Stimulated activated CD8-positive, alpha-beta memory T cell treated with anti-CD3 and anti-CD28 coated beads, Interleukin-2, amount 100 ng/mL, for 1 hour (primary cell): ENCODE results near the gene LPGAT1.

Experiments used
- DNase-seq, 2 donors: peaks; one replicate each; pipeline ENCODE4 v3.0.0-alpha.2; 2020; ENCODE audit warnings: low read depth in 2 of 2

LPGAT1 gene

DNA sequence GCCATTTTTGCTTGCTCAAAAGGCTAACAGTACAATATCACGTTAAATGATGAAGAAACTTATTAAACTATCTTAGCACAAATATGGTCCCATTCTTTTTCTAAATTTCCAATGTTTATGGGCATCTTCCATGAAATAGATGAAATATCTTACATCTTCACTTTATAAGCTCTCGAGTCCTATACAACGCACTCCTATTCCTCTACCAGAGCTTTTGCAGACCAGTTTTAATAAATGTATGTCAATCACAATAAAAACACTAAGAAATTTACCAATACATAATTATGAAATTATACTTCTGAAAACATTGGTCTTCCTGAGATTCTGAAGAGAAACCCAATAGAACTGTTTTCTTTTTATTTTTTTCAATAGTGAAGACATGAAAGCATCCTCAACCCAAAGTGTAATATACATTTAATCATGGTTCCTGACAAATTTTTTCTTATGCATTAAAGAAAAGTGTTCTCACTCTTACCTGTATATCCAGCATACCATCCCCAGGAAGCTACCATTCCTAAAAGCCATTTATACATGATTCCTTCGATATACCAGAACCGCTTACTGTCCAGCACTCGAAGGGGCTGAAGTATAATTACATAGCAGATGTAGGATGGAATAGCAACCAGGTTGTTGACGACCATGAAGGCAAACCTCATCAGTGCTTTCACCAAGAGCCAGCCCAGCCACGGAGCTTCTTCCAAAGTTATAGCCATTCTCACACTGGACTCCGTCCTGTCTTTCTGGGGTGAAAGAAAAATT lies 1.8 kb downstream of the LPGAT1 start:
- DNase-seq = no peak

DNA sequence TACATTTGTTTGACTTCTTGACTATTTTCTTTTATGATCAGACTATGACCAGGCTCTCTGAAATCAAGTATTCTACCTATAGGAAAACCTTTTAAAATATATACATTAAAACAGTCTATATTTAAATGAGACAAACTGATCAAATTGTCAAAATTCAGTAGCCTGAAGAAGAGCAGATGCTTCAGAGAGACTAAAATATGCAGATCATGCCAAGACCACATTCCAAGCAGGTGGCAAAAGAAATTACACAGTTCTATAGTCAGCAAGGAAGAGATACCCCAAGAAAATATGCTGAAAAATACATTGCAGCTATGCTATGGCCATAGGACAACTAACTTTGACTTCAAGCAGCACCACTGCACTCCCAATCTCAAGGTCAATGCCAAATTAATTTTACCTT lies 3.5 kb downstream of the LPGAT1 start:
- DNase-seq = no peak

DNA sequence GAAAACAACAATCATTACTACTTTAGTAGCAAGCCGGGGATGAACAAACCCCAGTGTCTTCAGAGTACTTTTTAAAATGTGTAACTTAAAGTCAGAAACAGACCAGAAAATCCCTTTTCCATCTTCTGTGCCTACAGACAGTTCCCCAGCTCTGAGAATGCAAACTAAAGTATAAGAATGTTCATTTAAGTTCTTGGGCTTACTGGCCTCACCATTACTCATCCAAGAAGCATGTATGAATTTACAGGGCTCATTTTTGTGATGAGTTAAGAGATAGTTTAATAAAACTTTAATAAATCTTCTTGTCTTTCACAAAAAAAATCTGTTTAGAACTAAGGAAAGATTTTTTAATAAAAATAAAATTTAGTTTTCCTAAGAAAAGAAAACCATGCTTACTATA lies 4.6 kb downstream of the LPGAT1 start:
- DNase-seq = no peak

DNA sequence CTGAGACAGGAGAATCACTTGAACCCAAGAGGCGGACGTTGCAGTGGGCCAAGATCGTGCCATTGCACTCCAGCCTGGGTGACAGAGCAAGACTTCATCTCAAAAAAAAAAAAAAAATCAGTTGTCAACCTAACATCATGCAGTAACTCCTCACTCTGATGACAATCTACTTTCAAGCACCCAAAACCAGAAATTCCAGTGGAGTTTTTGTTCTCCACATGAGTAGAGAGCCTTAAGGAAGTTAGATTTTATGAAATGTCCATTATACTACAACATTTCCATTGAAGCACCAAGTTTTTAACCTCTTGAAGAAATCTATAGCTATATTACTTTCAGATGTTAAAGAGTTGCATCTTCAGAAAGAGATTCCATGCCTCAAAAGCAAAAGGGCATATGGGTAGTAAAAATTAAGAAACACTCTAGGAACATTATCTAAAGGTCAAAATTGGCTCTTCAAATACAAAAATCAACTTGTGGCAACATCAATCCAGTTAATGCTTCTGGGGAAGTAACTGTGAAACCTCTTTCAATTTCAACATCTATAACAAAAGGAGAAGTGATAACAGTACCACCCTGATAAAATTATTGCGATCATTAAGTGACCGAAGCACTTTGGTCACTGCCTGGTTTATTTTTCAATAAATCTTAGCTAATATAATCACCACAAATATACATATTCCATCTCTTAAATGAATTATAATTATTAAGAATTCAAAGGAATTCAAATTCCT lies 7.7 kb downstream of the LPGAT1 start:
- no peak for DNase-seq

DNA sequence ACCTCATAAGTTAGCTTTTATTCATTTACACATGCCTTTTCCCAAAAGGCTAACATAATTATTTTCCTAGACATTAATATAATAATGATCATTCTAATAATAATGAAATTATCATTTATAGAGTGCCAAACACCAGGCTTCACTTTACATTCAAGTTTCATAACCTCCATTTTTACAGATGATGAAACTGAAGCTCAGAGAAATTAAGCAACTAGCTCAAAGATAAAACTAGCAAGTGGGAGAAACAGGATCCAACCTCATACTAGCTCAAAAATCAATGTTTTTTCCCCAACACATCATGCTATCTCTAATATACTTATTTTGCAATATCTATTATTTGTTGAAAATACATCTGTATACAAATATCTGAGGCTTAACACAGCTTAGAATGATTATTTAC lies 14.0 kb downstream of the LPGAT1 start:
- no peak for DNase-seq

DNA sequence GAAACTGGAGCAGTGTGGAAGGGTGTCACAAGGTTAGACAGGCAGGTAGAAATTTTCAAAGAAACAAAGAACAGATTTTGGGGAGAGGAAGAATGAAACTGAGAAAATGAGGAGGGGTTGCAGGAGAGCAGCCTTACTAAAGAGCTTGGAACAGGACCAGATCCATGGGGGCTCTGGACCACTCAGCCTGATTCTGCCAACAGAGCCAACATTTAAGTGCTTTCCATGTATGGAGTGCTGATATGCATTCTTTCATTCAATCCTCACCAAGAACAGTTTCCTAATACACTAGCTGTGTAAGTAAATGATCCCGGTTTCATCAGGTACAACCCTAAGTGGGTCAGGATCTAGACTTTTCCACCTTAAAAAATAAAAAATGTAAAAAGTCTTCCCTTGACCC lies 16.2 kb downstream of the LPGAT1 start:
- no peak for DNase-seq

DNA sequence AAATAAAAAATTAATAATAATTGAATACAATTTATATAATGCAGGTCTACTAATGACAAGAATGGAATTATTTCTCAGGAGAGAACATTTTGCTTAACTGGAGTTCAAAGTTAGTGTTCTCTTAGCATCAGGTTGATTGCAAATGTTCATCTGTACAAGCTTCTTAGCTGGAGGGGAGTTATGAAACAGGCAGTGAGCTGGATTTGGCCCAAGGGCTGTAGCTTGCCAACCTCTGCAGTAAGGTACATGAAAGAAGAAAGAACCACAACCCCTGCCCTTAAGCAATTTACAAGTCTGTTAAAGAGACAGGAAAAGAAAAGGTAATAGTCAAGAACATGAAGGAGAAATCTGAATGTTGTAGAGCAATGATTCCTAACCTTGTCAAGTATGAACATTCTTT lies 17.0 kb downstream of the LPGAT1 start:
- no peak for DNase-seq

DNA sequence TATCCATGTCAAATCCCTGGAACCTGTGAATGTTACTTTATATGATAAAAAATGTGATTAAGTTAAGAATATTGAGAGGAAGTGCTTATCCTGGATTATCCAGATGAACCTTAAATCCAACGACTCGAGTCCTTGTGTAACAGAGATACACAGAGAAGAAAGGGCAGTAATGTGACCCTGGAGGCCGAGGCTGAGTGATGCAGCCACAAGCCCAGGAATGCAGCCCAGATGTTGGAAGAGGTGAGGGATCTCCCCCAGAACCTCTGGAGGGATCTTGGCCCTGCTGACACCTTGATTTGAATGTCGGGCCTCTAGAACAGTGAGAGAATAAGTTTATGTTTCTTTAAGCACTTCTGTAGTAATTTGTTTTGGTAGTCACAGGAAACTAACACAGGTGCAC lies 18.0 kb downstream of the LPGAT1 start:
- DNase-seq = no peak

DNA sequence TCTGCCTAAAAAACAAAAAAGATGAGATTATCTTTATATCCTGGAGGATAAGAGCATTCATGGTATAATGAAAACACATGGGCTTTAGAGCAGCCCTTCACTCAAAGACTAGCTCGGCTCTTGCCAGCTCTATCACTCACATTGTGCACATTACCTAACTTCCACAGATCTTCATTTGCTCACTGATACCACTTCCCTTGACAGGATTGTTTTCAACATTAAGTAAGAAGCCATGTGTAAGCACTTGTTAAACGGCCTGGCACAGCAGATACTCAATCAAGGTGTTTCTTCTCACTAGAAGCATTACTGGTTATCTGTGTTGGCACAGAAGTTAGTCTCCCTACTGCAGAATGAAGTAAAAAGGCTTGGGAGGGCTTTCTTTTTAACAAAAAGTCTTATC lies 18.7 kb downstream of the LPGAT1 start:
- no peak for DNase-seq

DNA sequence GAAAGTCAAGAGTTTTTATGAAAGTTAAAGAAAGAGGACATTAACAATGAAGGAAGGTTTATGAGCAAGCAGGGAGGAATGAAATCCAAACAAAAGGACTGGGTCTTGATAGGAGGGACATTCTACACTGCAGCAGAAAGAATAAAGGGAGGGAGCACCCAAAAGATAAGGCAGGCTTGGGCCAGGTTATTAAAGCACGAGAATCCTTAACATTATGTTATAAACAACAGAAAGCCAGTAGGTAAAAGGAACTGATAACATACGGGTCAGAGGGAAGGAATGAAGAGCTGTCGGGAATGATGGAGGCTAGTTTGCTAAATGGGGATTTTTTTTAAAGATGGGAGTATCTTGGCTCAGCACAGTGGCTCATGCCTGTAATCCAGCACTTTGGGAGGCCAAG lies 19.4 kb downstream of the LPGAT1 start:
- no peak for DNase-seq

DNA sequence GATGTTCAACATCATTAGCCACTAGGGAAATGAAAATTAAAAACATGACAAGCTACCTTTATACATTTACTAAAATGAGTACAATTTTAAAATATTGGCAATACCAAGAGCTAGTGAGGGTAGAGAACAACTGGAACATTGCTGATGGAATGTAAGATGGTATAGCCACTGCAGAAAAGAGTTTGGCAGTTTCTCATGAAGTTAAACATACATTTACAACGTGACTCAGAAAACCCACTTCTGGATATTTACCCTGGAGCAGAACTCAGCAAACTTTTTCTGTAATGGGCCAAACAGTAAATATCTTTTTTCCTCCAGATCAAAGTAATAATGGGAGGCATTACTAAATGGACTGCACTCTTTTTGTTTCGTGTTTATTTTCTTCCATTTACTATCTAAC lies 22.1 kb downstream of the LPGAT1 start:
- DNase-seq = no peak

DNA sequence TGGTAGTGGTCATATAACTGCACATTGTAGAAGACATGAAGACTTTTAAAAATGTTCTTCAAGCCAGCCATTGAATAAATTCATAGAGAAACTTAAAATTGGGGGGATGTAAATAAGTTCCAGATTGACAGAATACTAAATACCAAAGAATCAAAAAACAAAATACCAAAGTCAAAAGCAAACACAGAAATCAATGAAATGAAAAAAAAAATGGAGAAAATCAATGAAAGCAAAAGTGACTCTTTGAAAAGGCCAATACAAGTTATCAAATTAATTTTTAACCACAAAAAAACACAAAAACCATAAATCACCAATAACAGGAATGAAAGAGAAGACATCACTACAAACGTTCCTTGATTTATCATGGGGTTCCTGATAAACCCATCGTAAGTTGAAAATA lies 25.6 kb downstream of the LPGAT1 start:
- DNase-seq = no peak

DNA sequence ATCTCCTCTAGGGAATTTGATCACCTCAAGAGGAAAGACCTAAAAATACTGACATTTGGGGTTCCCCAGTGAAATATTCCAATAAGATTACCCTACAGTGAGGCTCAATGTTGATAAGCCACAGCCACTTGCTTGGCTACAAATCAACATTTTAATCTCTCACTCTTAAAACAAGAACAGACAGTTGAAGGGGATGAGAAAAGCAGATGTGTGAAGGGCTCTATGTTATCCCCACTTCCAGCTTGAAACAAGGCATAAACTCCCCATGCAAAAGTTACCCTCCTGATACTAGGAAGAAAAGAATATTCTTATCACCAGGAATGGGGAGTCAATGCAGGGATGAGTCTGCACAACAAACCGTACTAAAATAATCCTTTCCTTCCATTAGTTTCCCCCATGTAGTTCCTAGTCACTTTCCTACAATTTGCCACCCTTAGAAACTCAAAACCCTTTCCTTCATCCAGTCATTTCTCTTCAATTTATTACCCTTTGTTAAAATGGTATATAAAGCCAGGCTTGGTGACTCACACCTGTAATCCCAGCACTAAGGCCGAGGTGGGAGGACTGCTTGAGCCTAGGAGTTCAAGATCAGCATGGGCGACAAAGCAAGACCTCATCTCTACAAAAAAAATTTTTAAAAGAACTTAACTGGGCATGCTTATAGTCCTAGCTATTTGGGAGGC lies 29.5 kb downstream of the LPGAT1 start:
- no peak for DNase-seq

DNA sequence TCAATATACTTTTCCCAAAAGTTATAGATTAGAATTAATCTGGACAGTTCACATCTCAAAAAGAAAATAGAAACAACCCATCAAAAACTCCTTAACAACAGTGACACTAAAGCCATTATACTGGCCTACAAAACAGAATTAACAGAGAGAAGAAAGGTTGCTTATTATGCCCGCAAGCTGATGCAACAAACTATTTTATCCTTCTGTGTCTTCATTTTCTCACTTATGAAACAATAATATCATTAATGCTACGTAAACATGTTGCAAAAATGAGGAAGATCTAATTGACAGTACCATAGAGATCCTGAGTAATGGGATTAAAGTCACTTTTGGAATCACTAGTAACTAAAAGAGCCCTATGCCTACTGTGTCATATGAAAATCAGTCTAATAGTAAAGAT lies 32.6 kb downstream of the LPGAT1 start:
- no peak for DNase-seq

DNA sequence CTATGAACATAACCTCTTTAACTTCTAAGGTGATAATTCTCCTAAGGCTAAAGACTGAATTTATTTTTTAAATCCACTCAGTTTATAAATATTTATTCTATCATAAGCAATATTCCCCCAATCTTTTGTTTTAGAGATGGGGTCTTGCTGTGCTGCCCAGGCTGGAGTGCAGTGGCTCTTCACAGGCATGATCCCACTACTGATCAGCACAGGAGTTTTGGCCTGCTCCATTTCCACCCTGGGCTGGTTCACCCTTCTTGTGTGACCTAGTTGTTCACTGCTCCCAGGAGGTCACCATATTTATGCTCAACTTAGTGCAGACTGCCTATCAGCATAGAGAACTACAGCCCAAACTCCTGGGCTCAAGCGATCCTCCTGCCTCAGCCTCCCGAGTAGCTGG lies 38.6 kb downstream of the LPGAT1 start:
- DNase-seq = no peak

DNA sequence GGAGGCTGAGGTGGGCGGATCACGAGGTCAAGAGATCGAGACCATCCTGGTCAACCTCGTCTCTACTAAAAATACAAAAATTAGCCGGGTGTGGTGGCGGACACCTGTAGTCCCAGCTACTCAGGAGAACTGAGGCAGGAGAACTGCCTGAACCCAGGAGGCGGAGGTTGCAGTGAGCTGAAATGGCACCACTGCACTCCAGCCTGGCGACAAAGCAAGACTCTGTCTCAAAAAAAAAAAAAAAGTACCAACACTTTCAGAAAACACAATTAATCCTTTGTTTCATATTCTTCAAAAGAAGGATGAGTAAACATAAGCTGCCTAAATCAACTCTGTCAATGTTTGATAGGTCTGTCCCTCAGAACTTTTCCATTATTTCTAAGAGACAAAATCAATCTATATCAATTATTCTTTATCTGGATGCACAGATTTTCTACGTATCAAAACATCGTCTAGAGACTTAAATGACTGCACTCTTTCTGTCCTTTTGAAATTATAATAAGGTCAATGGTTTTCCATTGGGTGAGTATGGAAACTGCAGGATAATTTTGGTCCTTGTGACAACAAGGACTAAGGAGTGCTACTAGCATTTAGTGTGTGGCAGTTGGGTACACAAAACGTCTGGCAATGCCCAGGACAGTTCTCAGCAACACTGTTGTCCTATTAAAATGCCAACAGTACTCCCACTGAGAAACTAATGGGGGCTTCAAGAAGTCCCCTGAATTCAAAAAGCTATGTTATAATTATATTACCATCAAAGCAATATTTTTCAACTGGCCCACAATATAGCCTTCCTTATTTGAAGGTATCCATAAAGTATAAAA lies 40.7 kb downstream of the LPGAT1 start:
- no peak for DNase-seq

DNA sequence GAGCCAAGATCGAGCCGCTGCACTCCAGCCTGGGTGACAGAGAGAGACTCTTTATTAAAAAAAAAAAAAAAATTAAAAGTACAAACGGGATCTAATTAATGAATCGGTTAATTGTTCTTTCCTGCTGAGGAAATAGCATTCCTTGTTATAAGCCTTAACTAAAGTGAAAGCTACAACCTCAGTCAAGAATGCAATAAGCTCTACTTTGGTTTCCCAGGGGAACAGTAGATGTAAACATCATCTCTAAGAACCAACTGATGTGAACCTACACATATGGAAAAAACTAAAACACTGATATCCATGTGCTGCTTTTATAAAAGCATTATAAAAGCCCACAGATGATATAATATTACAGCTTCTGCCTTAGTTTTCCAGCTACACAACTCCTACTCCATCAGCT lies 41.9 kb downstream of the LPGAT1 start:
- no peak for DNase-seq

DNA sequence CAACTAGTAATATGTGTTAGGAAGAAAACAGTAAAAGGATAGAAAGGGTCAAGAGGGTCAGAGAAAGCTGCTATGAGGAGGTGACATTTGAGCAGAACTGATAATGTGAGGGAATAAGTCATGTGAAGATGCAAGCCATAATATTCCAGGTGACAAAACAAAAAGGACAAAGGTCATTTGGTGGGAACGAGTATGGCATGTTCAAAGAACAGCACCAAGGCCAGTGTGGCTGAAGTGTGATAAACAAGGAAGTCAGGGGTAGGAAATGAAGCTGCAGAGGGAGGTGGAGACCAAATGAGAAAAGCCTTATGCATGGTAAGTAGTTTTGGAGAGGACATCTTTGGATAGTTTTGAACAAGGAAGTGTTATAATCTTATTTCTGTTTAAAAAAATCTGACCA lies 46.7 kb downstream of the LPGAT1 start:
- DNase-seq = no peak

DNA sequence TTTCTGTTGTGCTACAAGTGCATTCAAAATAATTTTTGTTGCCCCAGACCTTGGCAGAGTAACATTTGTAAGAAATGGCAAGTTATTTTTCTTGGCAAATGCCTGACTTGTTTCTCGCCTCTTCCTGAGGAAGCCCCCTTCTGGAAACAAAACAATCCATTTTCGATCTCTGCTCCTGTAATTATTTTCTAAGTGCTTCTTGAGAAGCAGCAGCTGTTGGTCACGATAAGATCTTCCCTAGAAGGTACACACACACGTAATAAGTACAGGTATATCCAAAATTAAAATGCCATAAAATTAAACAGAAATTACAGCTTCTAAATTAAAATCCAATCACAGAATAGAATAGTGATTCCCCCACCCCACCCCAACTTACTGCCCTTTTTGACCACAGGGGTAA lies 47.3 kb downstream of the LPGAT1 start:
- DNase-seq = no peak

DNA sequence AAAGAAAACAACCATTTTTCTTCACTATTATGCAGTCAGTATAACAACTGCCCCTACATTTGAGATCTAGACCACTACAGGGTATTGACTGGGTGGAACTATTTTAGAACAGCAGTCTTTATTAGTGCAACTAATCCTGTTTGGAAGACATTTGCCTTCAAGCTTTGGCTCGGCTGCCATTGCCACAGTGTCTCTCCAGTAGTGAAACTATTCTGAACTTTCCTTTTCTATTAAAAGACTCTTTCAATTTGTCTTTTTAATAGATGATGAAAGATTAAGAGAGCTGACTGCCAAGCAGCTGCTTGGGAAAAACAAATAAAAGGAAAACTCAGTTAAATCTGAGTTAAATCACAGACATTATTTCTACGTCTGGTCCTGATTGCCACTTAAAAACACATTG lies 49.3 kb downstream of the LPGAT1 start:
- DNase-seq = no peak

DNA sequence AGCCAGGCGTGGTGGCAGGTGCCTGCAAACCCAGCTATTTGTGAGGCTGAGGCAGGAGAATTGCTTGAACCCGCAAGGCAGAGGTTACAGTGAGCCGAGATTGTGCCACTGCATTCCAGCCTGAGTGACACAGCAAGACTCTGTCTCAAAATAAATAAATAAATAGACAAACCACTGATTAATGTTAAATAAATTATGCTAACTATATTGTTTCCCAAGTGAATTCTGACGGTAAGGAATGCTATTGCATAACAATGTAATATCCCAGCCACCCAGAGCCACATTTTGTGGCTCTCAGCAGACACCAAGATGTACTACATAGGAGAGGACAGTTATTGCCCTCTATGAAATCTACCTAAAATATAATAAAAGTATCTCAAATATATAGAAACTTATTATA lies 55.4 kb downstream of the LPGAT1 start:
- DNase-seq = no peak

DNA sequence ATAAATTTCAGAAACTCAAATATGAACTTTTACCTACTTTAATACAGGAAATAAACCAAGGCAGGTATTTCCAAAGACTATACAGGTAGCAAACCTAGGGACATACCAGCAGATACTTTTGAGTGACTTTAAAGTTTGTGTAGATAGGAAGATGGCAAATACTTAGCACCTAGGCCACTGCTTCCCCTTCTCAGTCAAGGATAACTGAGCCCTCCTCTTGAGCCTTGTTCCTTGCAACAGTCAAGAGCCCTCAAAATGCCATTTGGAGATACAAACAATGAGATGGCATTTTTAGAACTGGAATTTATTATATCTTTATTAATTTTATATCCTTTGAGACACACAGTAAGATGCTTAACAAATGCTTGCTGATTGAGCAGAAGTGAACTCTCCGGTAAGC lies 65.9 kb downstream of the LPGAT1 start:
- no peak for DNase-seq
